Calu3 (cell line): Measurements from ENCODE around the gene GM2A. TPM values are rescaled to one million over a fixed set of nuclear protein-coding genes. Genes with fewer than 3 reads are reported as not detected.

Experiments used
- BruUV-seq: library from RNA; stranded (reverse); fragments of 400-500 nt; replicated peaks from 2 replicates; lab custom pipeline; 2021; lab: Mats Ljungman, UMichigan
- CTCF ChIA-PET: fragments of 300-600 bp; sonication (Branson Sonifier 250); formaldehyde crosslinking; loops from one replicate; lab custom pipeline; 2022; ENCODE audit warnings: antibody characterized with exemption; lab: Charles Lee
- DNase-seq: peaks from one replicate; pipeline ENCODE4 v3.0.0; 2022
- H3K27ac Mint-ChIP-seq: one replicate; pipeline ENCODE4 v1.8.0; 2022; ENCODE audit warnings: mixed read lengths; ENCODE audit not compliant: unreplicated experiment
- H3K27me3 Mint-ChIP-seq: one replicate; pipeline ENCODE4 v1.8.0; 2022; ENCODE audit warnings: mixed read lengths; ENCODE audit not compliant: unreplicated experiment
- H3K36me3 Mint-ChIP-seq: one replicate; pipeline ENCODE4 v1.8.0; 2022; ENCODE audit warnings: mild to moderate bottlenecking, moderate library complexity, mixed read lengths; ENCODE audit not compliant: insufficient read depth, unreplicated experiment
- H3K4me1 Mint-ChIP-seq: one replicate; pipeline ENCODE4 v1.8.0; 2022; ENCODE audit warnings: mild to moderate bottlenecking, low read depth, mixed read lengths; ENCODE audit not compliant: unreplicated experiment
- H3K4me3 Mint-ChIP-seq: one replicate; pipeline ENCODE4 v1.8.0; 2022; ENCODE audit warnings: mild to moderate bottlenecking, low read depth, moderate library complexity, mixed read lengths; ENCODE audit not compliant: unreplicated experiment
- H3K9me3 Mint-ChIP-seq: one replicate; pipeline ENCODE4 v1.8.0; 2022; ENCODE audit warnings: low read depth, mixed read lengths; ENCODE audit not compliant: unreplicated experiment
- intact Hi-C: fragments of 100-400 bp; cut with micrococcal nuclease; formaldehyde crosslinking; loops from one replicate; pipeline ENCODE4 v1.10.0; 2022; ENCODE audit not compliant: unreplicated experiment
- total RNA-seq: library from RNA; stranded (reverse); gene quantifications from 2 replicates; pipeline ENCODE4 v1.2.3, GENCODE V29; 2022
- TF ChIP-seq, protein P1 (sequence below): fragments of 200-600 bp; IDR thresholded peaks from one replicate; pipeline ENCODE4 v1.8.0; 2022; ENCODE audit warnings: antibody characterized with exemption; ENCODE audit not compliant: unreplicated experiment

GM2A gene
- total RNA-seq, 1 experiment from 2014 or later = 22.4 TPM

DNA sequence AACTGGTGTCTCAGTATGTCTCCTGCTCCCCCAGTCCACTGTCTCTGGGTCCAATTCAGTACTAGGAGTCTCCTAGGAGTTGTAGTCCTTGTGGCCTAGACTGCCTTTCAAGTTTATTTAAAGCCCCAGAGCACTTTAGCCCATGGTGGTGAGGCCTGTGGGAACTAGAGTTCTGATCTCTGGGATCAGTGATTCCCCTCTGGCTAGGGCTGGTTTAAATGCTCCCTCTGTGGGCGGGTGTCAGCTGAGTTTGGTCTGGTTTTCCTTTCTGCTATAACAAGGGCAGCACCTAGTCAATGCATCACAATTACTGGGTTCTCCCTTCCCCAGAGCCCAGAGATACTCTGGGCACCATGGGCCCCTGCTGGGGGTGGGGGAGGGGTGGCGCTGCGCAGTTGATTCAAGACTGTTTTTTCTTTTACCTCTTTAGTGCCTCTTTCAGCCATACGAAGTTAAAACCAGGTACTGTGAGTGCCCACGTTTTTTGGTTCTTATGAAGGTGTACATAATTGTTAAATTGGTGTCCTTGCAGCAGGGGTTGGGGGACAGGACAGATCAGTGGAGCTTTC, 59.9 kb downstream of the GM2A start:
- DNase-seq = no peak
- peaks cover 62% of the 10 kb centered on the region for H3K27me3 Mint-ChIP-seq
- CTCF ChIA-PET = no interaction called here
- intact Hi-C loops = loop anchor here (5.0 kb wide), 1 partner anchor 511 kb away; no protein-coding TSS in a partner anchor
- no peak overlapping the region for H3K27ac Mint-ChIP-seq
- no peaks in the 10 kb centered on the region for H3K36me3 Mint-ChIP-seq
- BruUV-seq = no TSS peak
- TF ChIP-seq, protein P1, sequence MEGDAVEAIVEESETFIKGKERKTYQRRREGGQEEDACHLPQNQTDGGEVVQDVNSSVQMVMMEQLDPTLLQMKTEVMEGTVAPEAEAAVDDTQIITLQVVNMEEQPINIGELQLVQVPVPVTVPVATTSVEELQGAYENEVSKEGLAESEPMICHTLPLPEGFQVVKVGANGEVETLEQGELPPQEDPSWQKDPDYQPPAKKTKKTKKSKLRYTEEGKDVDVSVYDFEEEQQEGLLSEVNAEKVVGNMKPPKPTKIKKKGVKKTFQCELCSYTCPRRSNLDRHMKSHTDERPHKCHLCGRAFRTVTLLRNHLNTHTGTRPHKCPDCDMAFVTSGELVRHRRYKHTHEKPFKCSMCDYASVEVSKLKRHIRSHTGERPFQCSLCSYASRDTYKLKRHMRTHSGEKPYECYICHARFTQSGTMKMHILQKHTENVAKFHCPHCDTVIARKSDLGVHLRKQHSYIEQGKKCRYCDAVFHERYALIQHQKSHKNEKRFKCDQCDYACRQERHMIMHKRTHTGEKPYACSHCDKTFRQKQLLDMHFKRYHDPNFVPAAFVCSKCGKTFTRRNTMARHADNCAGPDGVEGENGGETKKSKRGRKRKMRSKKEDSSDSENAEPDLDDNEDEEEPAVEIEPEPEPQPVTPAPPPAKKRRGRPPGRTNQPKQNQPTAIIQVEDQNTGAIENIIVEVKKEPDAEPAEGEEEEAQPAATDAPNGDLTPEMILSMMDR = no peak
- H3K9me3 Mint-ChIP-seq = no peaks in the 10 kb centered on the region
- no peak overlapping the region for H3K4me3 Mint-ChIP-seq
- H3K4me1 Mint-ChIP-seq = no peaks in the 10 kb centered on the region

DNA sequence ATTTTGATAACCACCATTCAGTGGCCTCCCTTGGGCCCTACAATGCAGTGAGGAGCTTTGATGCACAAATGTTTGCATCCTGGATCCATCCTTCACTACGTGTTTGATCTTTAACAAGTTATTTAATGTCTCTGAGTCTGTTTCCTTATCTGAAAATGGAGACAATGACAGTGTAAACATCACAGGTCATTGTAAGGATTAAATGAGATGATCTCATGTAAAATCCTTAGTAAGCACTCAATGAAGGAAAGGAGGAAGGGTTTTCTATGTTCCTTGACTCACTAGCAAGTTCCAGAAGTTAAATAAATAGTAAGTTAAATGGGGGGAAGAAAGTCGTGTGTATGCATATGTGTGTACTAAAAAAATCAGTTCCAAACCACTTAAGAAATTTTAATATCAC, 60.4 kb downstream of the GM2A start:
- no peaks in the 10 kb centered on the region for H3K4me1 Mint-ChIP-seq
- TF ChIP-seq, protein P1 = no peak
- BruUV-seq = no TSS peak
- no peak overlapping the region for H3K4me3 Mint-ChIP-seq
- no peak for DNase-seq
- intact Hi-C loops = loop anchor here (5.0 kb wide), 1 partner anchor 511 kb away; no protein-coding TSS in a partner anchor
- H3K9me3 Mint-ChIP-seq = no peaks in the 10 kb centered on the region
- H3K36me3 Mint-ChIP-seq = no peaks in the 10 kb centered on the region
- H3K27ac Mint-ChIP-seq = no peak overlapping the region
- peaks cover 57% of the 10 kb centered on the region for H3K27me3 Mint-ChIP-seq
- CTCF ChIA-PET = interaction anchor here (1.3 kb wide), 1 partner anchor 61 kb away, joined by 4 read pairs; the partner anchor contains the start of gene GM2A

DNA sequence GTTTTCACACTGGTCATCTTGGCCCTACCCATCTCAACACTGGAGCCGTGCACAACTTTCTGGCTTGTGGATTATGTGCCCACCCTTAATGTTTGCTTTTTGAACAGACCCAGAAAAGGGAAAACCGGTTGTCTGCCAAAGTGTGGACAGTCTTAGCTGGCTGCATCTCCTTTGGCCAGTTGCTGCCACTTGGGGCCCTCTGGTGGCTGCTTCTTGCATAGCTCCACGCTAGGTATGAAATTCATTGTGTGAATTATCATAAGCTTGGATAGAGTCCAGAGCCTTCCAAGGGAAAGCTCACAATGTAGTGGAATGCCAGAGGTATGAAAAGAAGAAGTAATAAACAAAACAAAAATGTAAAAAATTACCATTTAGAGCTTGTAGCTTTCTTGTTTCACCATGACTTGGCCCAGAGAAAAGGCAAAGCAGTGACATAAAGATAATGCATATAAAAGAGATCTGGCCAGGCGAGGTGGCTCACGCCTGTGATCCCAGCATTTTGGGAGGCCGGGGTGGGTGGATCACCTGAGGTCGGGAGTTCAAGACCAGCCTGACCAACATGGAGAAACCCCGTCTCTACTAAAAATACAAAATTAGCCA, 63.1 kb downstream of the GM2A start:
- no peak overlapping the region for H3K4me3 Mint-ChIP-seq
- H3K27me3 Mint-ChIP-seq = peaks cover 45% of the 10 kb centered on the region
- peak; percentile 88 for DNase-seq
- no peaks in the 10 kb centered on the region for H3K4me1 Mint-ChIP-seq
- intact Hi-C loops = loop anchor here (1.0 to 5.0 kb wide), 3 partner anchors 181 to 337 kb away; no protein-coding TSS in a partner anchor
- H3K36me3 Mint-ChIP-seq = no peaks in the 10 kb centered on the region
- BruUV-seq = no TSS peak
- no peaks in the 10 kb centered on the region for H3K9me3 Mint-ChIP-seq
- no peak overlapping the region for H3K27ac Mint-ChIP-seq
- TF ChIP-seq, protein P1 = peak; percentile 92
- CTCF ChIA-PET = interaction anchor here (0.6 to 1.7 kb wide), 18 partner anchors 11 to 1199 kb away, joined by 3 to 14 read pairs (median 4); partner anchors contain the start of genes ANXA6, CCDC69 and RBM22

DNA sequence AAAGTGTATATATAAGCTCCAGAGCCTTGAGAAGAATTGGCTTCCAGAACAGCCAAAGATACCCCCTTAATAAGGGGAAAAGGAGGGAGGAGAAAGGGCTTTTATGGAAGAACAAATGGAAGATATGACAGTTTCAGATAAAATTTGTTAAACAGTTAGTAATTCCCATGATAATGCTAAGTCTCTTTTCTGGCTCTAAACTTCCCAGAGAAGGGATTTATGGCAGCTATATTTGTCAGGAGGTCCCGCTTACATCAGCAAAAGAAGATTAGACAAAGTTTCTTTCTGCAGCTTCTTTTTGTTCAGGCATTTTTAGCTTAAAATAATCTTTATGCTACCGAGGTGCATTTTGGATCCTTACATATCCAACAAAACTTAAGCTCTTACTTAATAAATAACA, 64.9 kb downstream of the GM2A start:
- peaks cover 36% of the 10 kb centered on the region for H3K27me3 Mint-ChIP-seq
- no peak overlapping the region for H3K27ac Mint-ChIP-seq
- intact Hi-C loops = loop anchor here (5.0 kb wide), 1 partner anchor 179 kb away; no protein-coding TSS in a partner anchor
- no peaks in the 10 kb centered on the region for H3K4me1 Mint-ChIP-seq
- TF ChIP-seq, protein P1 = no peak
- H3K9me3 Mint-ChIP-seq = no peaks in the 10 kb centered on the region
- BruUV-seq = no TSS peak
- CTCF ChIA-PET = no interaction called here
- no peaks in the 10 kb centered on the region for H3K36me3 Mint-ChIP-seq
- no peak overlapping the region for H3K4me3 Mint-ChIP-seq
- no peak for DNase-seq
